PC-3 (cell line): ENCODE results near the gene C1orf185. TPM values are rescaled to one million over a fixed set of nuclear protein-coding genes. Genes with fewer than 3 reads are reported as not detected.

Experiments
- ATAC-seq: fragments of 200-7000 bp; cut with Tn5 transposase; 2 replicates; pipeline ENCODE4 v1.9.1; 2020; ENCODE audit warnings: mild to moderate bottlenecking, moderate library complexity
- BruUV-seq: library from RNA; stranded (reverse); fragments of 400-500 nt; replicated peaks from 2 replicates; lab custom pipeline; 2021; lab: Mats Ljungman, UMichigan
- CTCF ChIA-PET: fragments of 300-600 bp; sonication (Branson Sonifier 250); formaldehyde crosslinking; loops from one replicate; lab custom pipeline; 2022; ENCODE audit warnings: antibody characterized with exemption; lab: Charles Lee
- POLR2A ChIA-PET: fragments of 300-600 bp; sonication (Branson Sonifier 250); formaldehyde crosslinking; loops from one replicate; lab custom pipeline; 2022; ENCODE audit warnings: antibody characterized with exemption; ENCODE audit not compliant: unreplicated experiment; lab: Charles Lee
- DNase-seq: peaks from one replicate; pipeline ENCODE4 v3.0.0-alpha.2; 2015
- H2AFZ ChIP-seq: fragments of 300-600 bp; sonication (generic); 2 replicates; pipeline ENCODE4 v1.6.0; 2016; ENCODE audit warnings: antibody characterized with exemption, low read length
- H3F3A ChIP-seq: fragments of 300-600 bp; sonication (generic); one replicate; pipeline ENCODE4 v1.6.0; 2017; ENCODE audit warnings: antibody characterized with exemption, low read length, control low read depth, mild to moderate bottlenecking; ENCODE audit not compliant: unreplicated experiment
- H3K27ac ChIP-seq: fragments of 300-600 bp; sonication (generic); 2 replicates; pipeline ENCODE4 v1.5.1; 2016; ENCODE audit warnings: mild to moderate bottlenecking, low read length
- H3K27me3 ChIP-seq: fragments of 300-600 bp; sonication (generic); 2 replicates; pipeline ENCODE4 v1.6.1; 2016; ENCODE audit warnings: low read length, mixed read lengths
- H3K36me3 ChIP-seq: fragments of 300-600 bp; sonication (generic); 2 replicates; pipeline ENCODE4 v1.6.1; 2016; ENCODE audit warnings: low read depth, mixed run types, low read length, mixed read lengths
- H3K4me1 ChIP-seq: fragments of 300-600 bp; sonication (generic); 2 replicates; pipeline ENCODE4 v1.5.1; 2016; ENCODE audit warnings: low read length; ENCODE audit not compliant: insufficient read depth
- H3K4me2 ChIP-seq: fragments of 300-600 bp; sonication (generic); 2 replicates; pipeline ENCODE4 v1.6.0; 2016; ENCODE audit warnings: low read length
- H3K4me3 ChIP-seq: fragments of 300-600 bp; sonication (generic); 2 replicates; pipeline ENCODE4 v1.5.1; 2016; ENCODE audit warnings: mild to moderate bottlenecking, low read length, mixed read lengths
- H3K79me2 ChIP-seq: fragments of 300-600 bp; sonication (generic); 2 replicates; pipeline ENCODE4 v1.6.1; 2017; ENCODE audit warnings: low read length, mixed read lengths
- H3K9ac ChIP-seq: fragments of 300-600 bp; sonication (generic); 2 replicates; pipeline ENCODE4 v1.6.0; 2016; ENCODE audit warnings: mild to moderate bottlenecking, low read length
- H3K9me2 ChIP-seq: fragments of 300-600 bp; sonication (generic); replicated peaks from 2 replicates; pipeline ENCODE4 v1.6.1; 2016; ENCODE audit warnings: mixed run types, low read length, mixed read lengths
- H3K9me3 ChIP-seq: fragments of 300-600 bp; sonication (generic); 2 replicates; pipeline ENCODE4 v1.6.1; 2016; ENCODE audit warnings: low read length, mixed read lengths
- H4K20me1 ChIP-seq: fragments of 300-600 bp; sonication (generic); 2 replicates; pipeline ENCODE4 v1.6.1; 2016; ENCODE audit warnings: low read length, mixed read lengths
- CTCF ChIP-seq: fragments of 300-600 bp; sonication (generic); conservative IDR thresholded peaks from 2 replicates; pipeline ENCODE4 v1.5.1; 2017; ENCODE audit warnings: antibody characterized with exemption, low read depth, mild to moderate bottlenecking, low read length
- EZH2 ChIP-seq: fragments of 300-600 bp; sonication (generic); IDR thresholded peaks from one replicate; pipeline ENCODE4 v1.6.1; 2017; ENCODE audit warnings: antibody characterized with exemption, mild to moderate bottlenecking, low read length; ENCODE audit not compliant: unreplicated experiment
- EZH2phosphoT487 ChIP-seq: fragments of 300-600 bp; sonication (generic); IDR thresholded peaks from 2 replicates; pipeline ENCODE4 v1.6.1; 2018; ENCODE audit warnings: mild to moderate bottlenecking, antibody characterized with exemption, low read length, borderline replicate concordance
- intact Hi-C: fragments of 100-400 bp; cut with micrococcal nuclease; formaldehyde crosslinking; loops from 2 replicates; pipeline ENCODE4 v1.9.0; 2023
- total RNA-seq: library from RNA; depleted of rRNA; stranded (reverse); fragments of >200 nt; gene quantifications from 2 replicates; pipeline ENCODE4 v1.2.3, GENCODE V29; 2014

C1orf185 gene
- total RNA-seq, 1 experiment from 2014 or later, result not detected

- Histone ChIP-seq H3K36me3 (no peaks in the 10 kb centered on the region), H3K4me3 (peak overlapping the region; percentile 16; the same call in 1 of the 2 replicates), H3K27ac (peak overlapping the region; percentile 86), H4K20me1 (no peaks in the 10 kb centered on the region), H3K9ac (peak overlapping the region; percentile 11; the same call in 1 of the 2 replicates), H2AFZ (no peak overlapping the region), H3K27me3 (no peaks in the 10 kb centered on the region), H3F3A (peaks cover 8% of the 10 kb centered on the region), H3K9me2 (no peaks in the 10 kb centered on the region), H3K4me1 (peaks cover 29% of the 10 kb centered on the region), H3K4me2 (peak overlapping the region; percentile 69), H3K79me2 (no peaks in the 10 kb centered on the region), H3K9me3 (no peaks in the 10 kb centered on the region)
- peak; percentile 42 for DNase-seq
- intact Hi-C loops, result no loop called here
- ChIA-PET POLR2A (no interaction called here), CTCF (no interaction called here)
- peak; percentile 22 for ATAC-seq
- BruUV-seq, result no TSS peak
- no peak for TF ChIP-seq EZH2
- TF ChIP-seq CTCF, result no peak
- TF ChIP-seq EZH2phosphoT487, result no peak
Measured at GRCh38 chr1:51070011-51070410, 32.0 kb upstream of the C1orf185 start.

GRCh38 chr1:51070640-51071039, 31.4 kb upstream of the C1orf185 start:
- Histone ChIP-seq H3F3A (peaks cover 8% of the 10 kb centered on the region), H4K20me1 (no peaks in the 10 kb centered on the region), H3K9me3 (no peaks in the 10 kb centered on the region), H3K4me2 (peak overlapping the region; percentile 69), H3K4me3 (peak overlapping the region; percentile 49), H3K9ac (peak overlapping the region; percentile 47), H3K27ac (peak overlapping the region; percentile 86), H3K9me2 (no peaks in the 10 kb centered on the region), H3K36me3 (no peaks in the 10 kb centered on the region), H3K79me2 (no peaks in the 10 kb centered on the region), H3K4me1 (peaks cover 29% of the 10 kb centered on the region), H2AFZ (no peak overlapping the region; the same call in 1 of the 2 replicates), H3K27me3 (no peaks in the 10 kb centered on the region)
- no TSS peak for BruUV-seq
- intact Hi-C loops, result no loop called here
- DNase-seq, result peak; percentile 91
- peak; percentile 90 for ATAC-seq
- no peak for TF ChIP-seq CTCF
- no peak for TF ChIP-seq EZH2phosphoT487
- no peak for TF ChIP-seq EZH2
- CTCF ChIA-PET, result interaction anchor here (1.1 kb wide), 1 partner anchor 18 kb away, joined by 3 read pairs; no protein-coding TSS in a partner anchor
- POLR2A ChIA-PET, result interaction anchor here (0.5 to 0.6 kb wide), 2 partner anchors 207 to 250 kb away, joined by 4 to 17 read pairs; no protein-coding TSS in a partner anchor
